IMR-90 (cell line): ENCODE results near the gene TRAPPC3L. TPM values are rescaled to one million over a fixed set of nuclear protein-coding genes. Genes with fewer than 3 reads are reported as not detected.

Experiments used
- ATAC-seq: fragments of 200-7000 bp; cut with Tn5 transposase; 2 replicates; pipeline ENCODE4 v1.9.1; 2020; ENCODE audit warnings: low read depth, mild to moderate bottlenecking, moderate library complexity
- BruUV-seq: library from RNA; stranded (reverse); fragments of 400-500 nt; replicated peaks from 2 replicates; lab custom pipeline; 2021; lab: Mats Ljungman, UMichigan
- CTCF ChIA-PET: fragments of 300-600 bp; formaldehyde crosslinking; extraction: SDS; loops from one replicate; lab custom pipeline; 2021; ENCODE audit warnings: antibody characterized with exemption; lab: Yijun Ruan, JAX
- POLR2A ChIA-PET: fragments of 300-600 bp; sonication (Branson Sonifier 250); formaldehyde crosslinking; loops from one replicate; lab custom pipeline; 2022; ENCODE audit warnings: antibody characterized with exemption; ENCODE audit not compliant: unreplicated experiment; lab: Charles Lee
- DNase-seq: peaks from one replicate; pipeline ENCODE4 v3.0.0; 2013
- H2AFZ ChIP-seq: replicated peaks from 2 replicates; pipeline ENCODE3; 2013; ENCODE audit warnings: low read length, mild to moderate bottlenecking; ENCODE audit not compliant: poor library complexity
- H2AK5ac ChIP-seq: 2 replicates; pipeline ENCODE4 v1.6.1; 2013; ENCODE audit warnings: low read depth, low read length, inconsistent platforms
- H2AK9ac ChIP-seq: replicated peaks from 2 replicates; pipeline ENCODE3; 2013; ENCODE audit warnings: mild to moderate bottlenecking, low read depth, low read length, moderate library complexity; ENCODE audit not compliant: poor library complexity
- H2BK120ac ChIP-seq: 2 replicates; pipeline ENCODE4 v1.6.1; 2013; ENCODE audit warnings: low read depth, low read length, inconsistent platforms
- H2BK15ac ChIP-seq: 3 replicates; pipeline ENCODE4 v1.6.1; 2013; ENCODE audit warnings: low read depth, low read length, inconsistent platforms
- H2BK20ac ChIP-seq: 2 replicates; pipeline ENCODE4 v1.6.1; 2013; ENCODE audit warnings: low read depth, mild to moderate bottlenecking, inconsistent platforms, low read length, moderate library complexity
- H2BK5ac ChIP-seq: 2 replicates; pipeline ENCODE4 v1.6.1; 2013; ENCODE audit warnings: mild to moderate bottlenecking, low read depth, low read length, inconsistent platforms; ENCODE audit not compliant: poor library complexity, severe bottlenecking
- H3K14ac ChIP-seq: replicated peaks from 2 replicates; pipeline ENCODE4 v1.6.1; 2013; ENCODE audit warnings: low read depth, low read length, inconsistent platforms
- H3K18ac ChIP-seq: 2 replicates; pipeline ENCODE4 v1.6.1; 2013; ENCODE audit warnings: low read depth, low read length, control low read depth
- H3K23ac ChIP-seq: 2 replicates; pipeline ENCODE4 v1.6.1; 2013; ENCODE audit warnings: low read depth, low read length, inconsistent platforms
- H3K27ac ChIP-seq: 2 replicates; pipeline ENCODE4 v1.5.1; 2013; ENCODE audit warnings: mild to moderate bottlenecking, control low read depth, low read length; ENCODE audit not compliant: insufficient read depth
- H3K27me3 ChIP-seq: 2 replicates; pipeline ENCODE4 v1.6.1; 2013; ENCODE audit warnings: low read length; ENCODE audit not compliant: control insufficient read depth, insufficient read depth
- H3K36me3 ChIP-seq: 2 replicates; pipeline ENCODE4 v1.6.1; 2013; ENCODE audit warnings: low read length, mixed read lengths; ENCODE audit not compliant: control insufficient read depth, insufficient read depth
- H3K4ac ChIP-seq: 2 replicates; pipeline ENCODE4 v1.6.1; 2013; ENCODE audit warnings: low read depth, low read length, inconsistent platforms
- H3K4me1 ChIP-seq: 2 replicates; pipeline ENCODE4 v1.6.1; 2013; ENCODE audit warnings: low read length, mixed read lengths; ENCODE audit not compliant: control insufficient read depth, insufficient read depth
- H3K4me2 ChIP-seq: 2 replicates; pipeline ENCODE4 v1.6.1; 2013; ENCODE audit warnings: low read depth, mild to moderate bottlenecking, control low read depth, low read length, moderate library complexity
- H3K4me3 ChIP-seq: 2 replicates; pipeline ENCODE4 v1.5.1; 2013; ENCODE audit warnings: low read depth, mild to moderate bottlenecking, control low read depth, low read length, moderate library complexity; ENCODE audit not compliant: insufficient read depth
- H3K56ac ChIP-seq: 2 replicates; pipeline ENCODE4 v1.6.1; 2013; ENCODE audit warnings: low read length, inconsistent platforms; ENCODE audit not compliant: insufficient read depth; ENCODE audit errors: extremely low read depth
- H3K79me1 ChIP-seq, 2 experiments: 2 replicates each; pipeline ENCODE4 v1.6.1; 2013; ENCODE audit warnings: low read length in 2 of 2, inconsistent platforms in 1 of 2, low read depth in 1 of 2
- H3K9ac ChIP-seq: 2 replicates; pipeline ENCODE4 v1.6.1; 2013; ENCODE audit warnings: low read depth, low read length, control low read depth
- H3K9me1 ChIP-seq: 2 replicates; pipeline ENCODE4 v1.6.1; 2013; ENCODE audit warnings: low read length, inconsistent platforms; ENCODE audit not compliant: insufficient read depth
- H3K9me3 ChIP-seq: 2 replicates; pipeline ENCODE4 v1.6.1; 2013; ENCODE audit warnings: low read length; ENCODE audit not compliant: control insufficient read depth, insufficient read depth
- H4K20me1 ChIP-seq: 2 replicates; pipeline ENCODE4 v1.6.1; 2013; ENCODE audit warnings: low read length, inconsistent platforms; ENCODE audit not compliant: insufficient read depth
- H4K5ac ChIP-seq: 2 replicates; pipeline ENCODE4 v1.6.1; 2013; ENCODE audit warnings: mild to moderate bottlenecking, low read depth, low read length, control low read depth
- H4K8ac ChIP-seq, 2 experiments: 2 replicates each; pipeline ENCODE4 v1.6.1; 2013; ENCODE audit warnings: low read depth in 2 of 2, low read length in 2 of 2, control low read depth in 1 of 2, inconsistent platforms in 1 of 2
- H4K91ac ChIP-seq: 2 replicates; pipeline ENCODE4 v1.6.1; 2013; ENCODE audit warnings: low read depth, low read length, inconsistent platforms; ENCODE audit not compliant: insufficient read depth
- BHLHE40 ChIP-seq: fragments of 150-350 bp; IDR thresholded peaks from 2 replicates; pipeline ENCODE4 v1.6.1; 2016; ENCODE audit warnings: mild to moderate bottlenecking, low read depth, low read length
- RAD21 ChIP-seq: IDR thresholded peaks from 2 replicates; pipeline ENCODE4 v1.6.1; 2012; ENCODE audit warnings: low read length, improper control_type of control experiment
- dilution Hi-C: fragments of 300-500 bp; cut with HindIII; formaldehyde crosslinking; loops from one replicate; pipeline ENCODE4 v1.14.3; 2018; ENCODE audit warnings: low sequenced_read_pairs; ENCODE audit not compliant: unreplicated experiment
- in situ Hi-C: fragments of 300-500 bp; cut with MboI; formaldehyde crosslinking; loops from 3 replicates; pipeline ENCODE4 v1.14.3; 2019; ENCODE audit warnings: low sequenced_read_pairs, inconsistent platforms, mixed read lengths
- intact Hi-C: fragments of 100-400 bp; cut with micrococcal nuclease; formaldehyde crosslinking; loops from 2 replicates; pipeline ENCODE4 v1.10.0; 2022
- polyA plus RNA-seq, 3 experiments: library from polyadenylated mRNA; depleted of rRNA; stranded (reverse); fragments of >200 nt; gene quantifications; 2 replicates each; pipeline ENCODE4 v1.2.3, GENCODE V29; 2012; ENCODE audit warnings: low replicate concordance in 1 of 3
- total RNA-seq: library from RNA; depleted of rRNA; stranded (reverse); fragments of >200 nt; gene quantifications from 2 replicates; pipeline ENCODE4 v1.2.3, GENCODE V29; 2012

The TRAPPC3L gene
- total and polyA plus RNA-seq, 2 of the 4 experiments (the other 2 are of a cell fraction): 0.03 TPM; not detected in 1

DNA sequence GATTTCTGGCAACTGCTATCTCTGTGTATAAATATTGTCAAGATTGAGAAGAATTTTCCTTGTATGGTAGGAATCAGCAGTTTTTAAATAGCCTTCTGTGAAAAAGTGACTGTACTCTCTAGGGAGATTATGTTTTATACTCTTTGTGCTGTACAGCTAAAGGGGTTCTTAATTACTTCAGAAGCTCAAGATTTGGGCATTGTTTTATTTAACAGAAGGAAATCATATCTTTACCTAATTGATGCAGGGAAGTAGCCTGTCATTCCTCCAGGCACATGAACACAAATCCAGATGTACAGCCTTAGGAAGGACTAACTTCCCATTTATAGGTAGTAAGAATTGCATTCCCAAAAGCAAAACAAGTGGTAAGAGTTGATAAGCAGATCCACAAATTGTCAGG, 32.8 kb downstream of the TRAPPC3L start:
- Histone ChIP-seq H4K8ac (no peak overlapping the region), H3K9me1 (peaks cover 15% of the 10 kb centered on the region), H4K5ac (peak overlapping the region; percentile 41; the same call in 1 of the 2 replicates), H2AK5ac (no peak overlapping the region), H3K9me3 (no peaks in the 10 kb centered on the region), H4K91ac (no peak overlapping the region; the same call in 1 of the 2 replicates), H2BK15ac (no peak overlapping the region), H3K14ac (peak overlapping the region; percentile 53), H2AK9ac (no peak overlapping the region), H3K27ac (peak overlapping the region; percentile 25; the same call in 1 of the 2 replicates), H2BK120ac (no peak overlapping the region), H2BK20ac (no peak overlapping the region), H4K20me1 (no peaks in the 10 kb centered on the region), H3K4me3 (peak overlapping the region; percentile 51), H3K18ac (0 out of 2 replicates have a peak overlapping the region, but pooled peaks have one; percentile 29), H2AFZ (no peak overlapping the region), H3K4me2 (peak overlapping the region; percentile 90), H3K36me3 (peaks cover 3% of the 10 kb centered on the region), H3K56ac (no peak overlapping the region), H3K9ac (peak overlapping the region; percentile 55; the same call in 1 of the 2 replicates), H2BK5ac (peak overlapping the region; percentile 82), H3K23ac (no peak overlapping the region; the same call in 1 of the 2 replicates), H3K79me1 (peaks cover 21 to 41% of the 10 kb centered on the region in 2 experiments), H3K27me3 (no peaks in the 10 kb centered on the region), H3K4ac (no peak overlapping the region; the same call in 1 of the 2 replicates), H3K4me1 (peaks cover 5% of the 10 kb centered on the region)
- DNase-seq (no peak), ATAC-seq (no peak)
- ChIA-PET POLR2A (no interaction called here), CTCF (interaction anchor here (1.2 to 2.3 kb wide), 2 partner anchors 45 to 225 kb away, joined by 3 to 8 read pairs; no protein-coding TSS in a partner anchor)
- in situ Hi-C loops (no loop called here), intact Hi-C loops (loop anchor here (2.0 to 5.0 kb wide), 3 partner anchors 18 to 142 kb away; partner anchors contain the start of gene DSE), dilution Hi-C loops (no loop called here)
- TF ChIP-seq BHLHE40 (no peak), RAD21 (no peak)
- BruUV-seq: no TSS peak
